HCT116 (cell line): Measurements from ENCODE around the gene SLK. TPM values are rescaled to one million over a fixed set of nuclear protein-coding genes. Genes with fewer than 3 reads are reported as not detected.

Experiments used
- ATAC-seq: fragments of 200-7000 bp; cut with Tn5 transposase; 2 replicates; pipeline ENCODE4 v1.9.1; 2020; ENCODE audit warnings: mild to moderate bottlenecking, moderate library complexity
- BruUV-seq: library from RNA; stranded (reverse); fragments of 400-500 nt; replicated peaks from 2 replicates; lab custom pipeline; 2021; lab: Mats Ljungman, UMichigan
- CTCF ChIA-PET: fragments of 300-600 bp; sonication (Branson Sonifier 250); formaldehyde crosslinking; loops from one replicate; lab custom pipeline; 2021; ENCODE audit warnings: antibody characterized with exemption; lab: Charles Lee
- POLR2A ChIA-PET: fragments of 300-600, 350-600 bp; sonication (Branson Sonifier 250); formaldehyde crosslinking; loops from one replicate; lab custom pipeline; 2021; ENCODE audit warnings: antibody characterized with exemption; lab: Charles Lee
- RAD21 ChIA-PET, 2 experiments: fragments of 300-600 bp; sonication (Branson Sonifier 250); formaldehyde crosslinking; loops; one replicate each; lab custom pipeline; 2023; ENCODE audit warnings: low total read pairs in 2 of 2; ENCODE audit not compliant: uncharacterized antibody in 2 of 2, unreplicated experiment in 2 of 2, low non-redundant PET in 1 of 2; lab: Charles Lee
- DNase-seq: peaks from one replicate; pipeline ENCODE4 v3.0.0-alpha.2; 2010; ENCODE audit warnings: low read depth, low spot score
- H2AFZ ChIP-seq: fragments of 200-600 bp; shearing (Covaris generic), sonication (generic); 2 replicates; pipeline ENCODE4 v1.6.1; 2017; ENCODE audit warnings: low read depth, mixed run types, mixed read lengths, antibody characterized with exemption, low read length; ENCODE audit not compliant: poor library complexity, severe bottlenecking
- H3K27ac ChIP-seq: 2 replicates; pipeline ENCODE4 v1.5.1; 2012; ENCODE audit warnings: low read depth, low read length
- H3K27me3 ChIP-seq: fragments of 200-600 bp; sonication (generic); 2 replicates; pipeline ENCODE4 v1.6.1; 2016; ENCODE audit warnings: mixed run types, low read length, mixed read lengths; ENCODE audit not compliant: insufficient read depth
- H3K36me3 ChIP-seq, 2 experiments: fragments of 200-500 bp in 1 of 2; fragments of 200-600 bp in 1 of 2; sonication (Bioruptor generic) in 1 of 2; sonication (generic) in 1 of 2; 2 replicates each; pipeline versions ENCODE4 v1.5.1 to v1.6.1; 2014 to 2016; ENCODE audit warnings: low read length in 2 of 2, inconsistent platforms in 1 of 2, mixed read lengths in 1 of 2, mixed run types in 1 of 2; ENCODE audit not compliant: insufficient read depth in 2 of 2, control insufficient read depth in 1 of 2
- H3K4me1 ChIP-seq, 2 experiments: fragments of 200-600 bp in 1 of 2; sonication (generic) in 1 of 2; 2 replicates each; pipeline versions ENCODE4 v1.5.1 to v1.6.1; 2012 to 2017; ENCODE audit warnings: low read length in 2 of 2, inconsistent platforms in 1 of 2, mild to moderate bottlenecking in 1 of 2, mixed read lengths in 1 of 2, mixed run types in 1 of 2, moderate library complexity in 1 of 2; ENCODE audit not compliant: insufficient read depth in 2 of 2, control insufficient read depth in 1 of 2
- H3K4me2 ChIP-seq: fragments of 200-600 bp; sonication (generic); 2 replicates; pipeline ENCODE4 v1.6.1; 2017; ENCODE audit warnings: mixed run types, low read length, mixed read lengths
- H3K4me3 ChIP-seq, 2 experiments: fragments of 200-600 bp in 1 of 2; sonication (generic) in 1 of 2; replicated peaks in 1 of 2; 2 replicates each; pipeline ENCODE4 v1.5.1; 2011 to 2016; ENCODE audit warnings: low read length in 2 of 2, control low read depth in 1 of 2, low read depth in 1 of 2, mild to moderate bottlenecking in 1 of 2, mixed read lengths in 1 of 2, mixed run types in 1 of 2
- H3K79me2 ChIP-seq: fragments of 200-600 bp; sonication (generic); 2 replicates; pipeline ENCODE4 v1.6.1; 2017; ENCODE audit warnings: mild to moderate bottlenecking, mixed run types, low read length, moderate library complexity, mixed read lengths; ENCODE audit not compliant: insufficient read depth
- H3K9ac ChIP-seq: fragments of 200-600 bp; sonication (generic); 2 replicates; pipeline ENCODE4 v1.6.1; 2016; ENCODE audit warnings: low read length, mixed read lengths
- H3K9me2 ChIP-seq: fragments of 200-600 bp; sonication (generic), shearing (Covaris generic); 2 replicates; pipeline ENCODE4 v1.6.1; 2017; ENCODE audit warnings: mixed run types, mild to moderate bottlenecking, moderate library complexity; ENCODE audit not compliant: insufficient read depth
- H3K9me3 ChIP-seq, 2 experiments: fragments of 200-500 bp in 1 of 2; fragments of 200-600 bp in 1 of 2; sonication (Bioruptor generic) in 1 of 2; sonication (generic) in 1 of 2; 2 replicates each; pipeline ENCODE4 v1.6.1; 2014 to 2017; ENCODE audit warnings: low read length in 2 of 2, mixed read lengths in 2 of 2, inconsistent platforms in 1 of 2, low read depth in 1 of 2, mild to moderate bottlenecking in 1 of 2, mixed run types in 1 of 2, moderate library complexity in 1 of 2; ENCODE audit not compliant: control insufficient read depth in 1 of 2, insufficient read depth in 1 of 2
- H4K20me1 ChIP-seq: fragments of 200-600 bp; sonication (generic), shearing (Covaris generic); 2 replicates; pipeline ENCODE4 v1.6.1; 2017; ENCODE audit warnings: mixed run types, mild to moderate bottlenecking, moderate library complexity; ENCODE audit not compliant: insufficient read depth
- CBX3 ChIP-seq: IDR thresholded peaks from 2 replicates; pipeline ENCODE4 v1.6.1; 2012; ENCODE audit warnings: low read depth
- EGR1 ChIP-seq: IDR thresholded peaks from 2 replicates; pipeline ENCODE4 v1.6.1; 2012; ENCODE audit warnings: low read depth
- EZH2 ChIP-seq: fragments of 200-600 bp; sonication (generic); IDR thresholded peaks from 2 replicates; pipeline ENCODE4 v1.6.1; 2017; ENCODE audit warnings: antibody characterized with exemption, mixed run types
- POLR2A ChIP-seq: IDR thresholded peaks from 2 replicates; pipeline ENCODE4 v1.7.0; 2011; ENCODE audit warnings: borderline replicate concordance; ENCODE audit not compliant: insufficient read depth, insufficient read length; ENCODE audit errors: extremely low read depth
- SP1 ChIP-seq: IDR thresholded peaks from 2 replicates; pipeline ENCODE4 v1.6.1; 2012; ENCODE audit warnings: low read depth
- TCF7L2 ChIP-seq: IDR thresholded peaks from 2 replicates; pipeline ENCODE4 v1.7.0; 2011; ENCODE audit warnings: borderline replicate concordance, inconsistent platforms; ENCODE audit not compliant: insufficient read depth, insufficient read length; ENCODE audit errors: extremely low read depth
- ZFX ChIP-seq: fragments of 450-650 bp; IDR thresholded peaks from 2 replicates; pipeline ENCODE4 v1.6.1; 2017
- ZNF274 ChIP-seq: fragments of 200-500 bp; sonication (Bioruptor generic); IDR thresholded peaks from 2 replicates; pipeline ENCODE4 v1.6.1; 2014; ENCODE audit warnings: mild to moderate bottlenecking, low read depth, low read length, inconsistent platforms
- intact Hi-C: fragments of 100-400 bp; cut with micrococcal nuclease; formaldehyde crosslinking; loops from 2 replicates; pipeline ENCODE4 v1.10.0; 2022
- total RNA-seq: library from RNA; stranded (reverse); gene quantifications from one replicate; pipeline ENCODE4 v1.2.1, GENCODE V29; 2021; ENCODE audit not compliant: unreplicated experiment
- TF ChIP-seq, protein P1 (sequence below): IDR thresholded peaks from 2 replicates; pipeline ENCODE4 v1.6.1; 2011; ENCODE audit warnings: mild to moderate bottlenecking, low read length, moderate library complexity; ENCODE audit not compliant: insufficient replicate concordance; ENCODE audit errors: extremely low read depth

Gene SLK
- total RNA-seq, 1 experiment from 2014 or later, result 44.2 TPM

DNA sequence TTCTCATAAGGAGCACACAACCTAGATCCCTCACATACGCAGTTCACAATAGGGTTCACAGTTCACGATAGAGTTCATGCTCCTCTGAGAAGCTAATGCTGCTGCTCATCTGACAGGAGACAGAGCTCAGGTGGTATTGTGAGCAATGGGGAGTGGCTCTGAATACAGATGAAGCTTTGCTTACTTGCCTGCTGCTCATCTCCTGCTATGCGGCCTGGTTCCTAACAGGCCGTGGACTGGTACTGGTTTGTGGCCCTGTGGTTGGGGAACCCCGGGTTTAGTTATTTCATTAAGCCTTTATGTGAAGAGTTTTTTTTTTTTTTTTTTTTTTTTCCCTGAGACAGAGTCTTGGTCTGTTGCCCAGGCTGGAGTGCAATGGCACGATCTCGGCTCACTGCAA, 19.4 kb downstream of the SLK start (continued):
- TF ChIP-seq TCF7L2 (no peak), POLR2A (no peak), SP1 (no peak), ZFX (no peak), EGR1 (no peak), EZH2 (no peak), ZNF274 (no peak)
- TF ChIP-seq, all 23 proteins: peak for 0

DNA sequence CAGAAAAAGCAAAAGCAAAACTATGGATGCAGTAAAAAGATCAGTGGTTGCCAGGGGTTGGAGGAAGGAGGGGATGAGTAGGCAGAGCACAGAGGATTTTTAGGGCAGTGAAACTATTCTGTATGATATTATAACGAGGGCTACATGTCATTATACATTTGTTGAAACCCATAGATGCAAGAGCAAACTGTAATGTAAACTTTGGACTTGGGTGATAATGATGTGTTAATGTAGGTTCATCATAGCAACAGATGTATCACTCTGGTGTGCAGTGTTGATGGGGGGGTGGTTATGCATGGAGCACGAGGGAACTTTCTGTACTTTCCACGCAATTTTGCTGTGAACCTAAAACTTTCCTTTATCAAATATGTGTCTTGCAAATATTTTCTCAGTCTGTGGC, 23.2 kb downstream of the SLK start:
- TF ChIP-seq, protein P1, sequence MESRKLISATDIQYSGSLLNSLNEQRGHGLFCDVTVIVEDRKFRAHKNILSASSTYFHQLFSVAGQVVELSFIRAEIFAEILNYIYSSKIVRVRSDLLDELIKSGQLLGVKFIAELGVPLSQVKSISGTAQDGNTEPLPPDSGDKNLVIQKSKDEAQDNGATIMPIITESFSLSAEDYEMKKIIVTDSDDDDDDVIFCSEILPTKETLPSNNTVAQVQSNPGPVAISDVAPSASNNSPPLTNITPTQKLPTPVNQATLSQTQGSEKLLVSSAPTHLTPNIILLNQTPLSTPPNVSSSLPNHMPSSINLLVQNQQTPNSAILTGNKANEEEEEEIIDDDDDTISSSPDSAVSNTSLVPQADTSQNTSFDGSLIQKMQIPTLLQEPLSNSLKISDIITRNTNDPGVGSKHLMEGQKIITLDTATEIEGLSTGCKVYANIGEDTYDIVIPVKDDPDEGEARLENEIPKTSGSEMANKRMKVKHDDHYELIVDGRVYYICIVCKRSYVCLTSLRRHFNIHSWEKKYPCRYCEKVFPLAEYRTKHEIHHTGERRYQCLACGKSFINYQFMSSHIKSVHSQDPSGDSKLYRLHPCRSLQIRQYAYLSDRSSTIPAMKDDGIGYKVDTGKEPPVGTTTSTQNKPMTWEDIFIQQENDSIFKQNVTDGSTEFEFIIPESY, result no peak
- TF ChIP-seq CBX3, result no peak
- H3K4me3 ChIP-seq, result no peak overlapping the region
- peaks cover 22% of the 10 kb centered on the region for H4K20me1 ChIP-seq
- peaks cover 90% of the 10 kb centered on the region for H3K79me2 ChIP-seq
- peaks cover 6 to 24% of the 10 kb centered on the region in 2 experiments; a peak in 3 of 4 replicates for H3K36me3 ChIP-seq
- no peak overlapping the region for H3K9ac ChIP-seq
- ATAC-seq (no peak), DNase-seq (no peak)
- no peak overlapping the region for H3K4me2 ChIP-seq
- RAD21 ChIA-PET, result no interaction called here
- CTCF ChIA-PET, result no interaction called here
- no peaks in the 10 kb centered on the region for H3K9me3 ChIP-seq
- H3K27ac ChIP-seq, result no peak overlapping the region
- no peaks in the 10 kb centered on the region for H3K9me2 ChIP-seq
- no TSS peak for BruUV-seq
- intact Hi-C loops, result no loop called here
- no peaks in the 10 kb centered on the region for H3K27me3 ChIP-seq
- POLR2A ChIA-PET, result no interaction called here
- peaks cover 2 to 4% of the 10 kb centered on the region in 2 experiments; a peak in 2 of 4 replicates for H3K4me1 ChIP-seq
- H2AFZ ChIP-seq, result no peak overlapping the region
